GM15510 (cell line): ENCODE results near the gene PROZ.

Experiments
- POLR2A ChIP-seq: IDR thresholded peaks from 3 replicates; pipeline ENCODE4 v1.6.1; 2011; ENCODE audit warnings: borderline replicate concordance; ENCODE audit not compliant: insufficient read length; ENCODE audit errors: extremely low read depth

Gene PROZ

GRCh38 chr13:113207890-113208420, 49.5 kb downstream of the PROZ start:
- TF ChIP-seq POLR2A = no peak

GRCh38 chr13:113208421-113209335, 50.2 kb downstream of the PROZ start, which contains the start of gene PCID2:
PCID2 (minus strand) TSS chr13:113208669; CDS start chr13:113208634, 35 bp downstream.
- peak; percentile 91 for TF ChIP-seq POLR2A

- TF ChIP-seq POLR2A = peak; percentile 52
These were observed 50.9 kb downstream of the PROZ start, which contains the start of gene CUL4A for GRCh38 chr13:113209336-113209758. CUL4A (plus strand) TSS chr13:113209613; CDS start chr13:113209628, 15 bp downstream.

DNA sequence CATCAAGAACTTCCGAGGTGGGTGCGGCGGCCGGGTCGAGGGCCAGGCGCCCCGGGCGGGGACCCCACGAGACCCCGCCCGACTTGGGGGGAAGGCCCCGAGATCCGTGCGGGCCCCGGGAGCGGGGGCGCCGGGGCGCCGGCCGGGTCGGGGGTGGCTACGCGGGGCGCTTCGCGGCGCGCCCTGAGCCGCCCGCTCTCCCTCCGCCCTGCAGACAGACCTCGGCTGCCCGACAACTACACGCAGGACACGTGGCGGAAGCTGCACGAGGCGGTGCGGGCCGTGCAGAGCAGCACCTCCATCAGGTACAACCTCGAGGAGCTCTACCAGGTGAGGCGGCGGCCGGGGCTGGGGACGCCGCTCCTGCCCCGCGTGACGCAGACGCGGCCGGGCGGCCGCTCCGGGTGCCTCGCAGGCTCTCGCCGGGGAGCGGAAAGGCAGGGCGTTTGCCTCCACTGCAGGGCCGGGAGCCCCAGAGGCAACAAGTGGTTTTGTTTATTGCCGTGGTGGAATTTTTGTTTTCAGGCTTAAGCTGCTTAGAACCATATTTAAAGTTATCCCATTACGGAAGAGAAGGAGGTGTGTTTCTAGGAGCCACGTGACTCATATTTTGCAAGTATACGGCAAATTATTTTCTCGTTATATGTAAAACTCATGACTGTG, 51.4 kb downstream of the PROZ start:
- TF ChIP-seq POLR2A = peak; percentile 3

DNA sequence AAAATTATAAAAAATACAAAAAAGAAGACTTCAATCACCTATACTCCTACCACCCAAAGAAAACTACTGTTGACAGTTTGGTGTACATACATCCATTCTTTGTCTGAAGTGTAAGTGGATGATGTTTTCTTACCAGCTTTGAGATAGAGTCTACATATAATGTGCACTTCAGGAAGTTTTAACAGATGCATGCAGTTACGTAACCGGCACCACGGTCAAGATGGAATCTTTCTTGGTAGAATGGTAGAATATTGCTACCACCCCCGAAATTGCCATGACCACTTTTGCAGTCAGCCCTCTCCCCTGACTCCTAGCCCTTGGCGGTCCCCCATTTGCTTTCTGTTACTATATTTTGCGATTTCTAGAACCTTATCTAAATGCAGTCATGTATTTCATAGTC, 52.4 kb downstream of the PROZ start:
- no peak for TF ChIP-seq POLR2A

- no peak for TF ChIP-seq POLR2A
These were observed 53.3 kb downstream of the PROZ start for GRCh38 chr13:113211774-113212173.

DNA sequence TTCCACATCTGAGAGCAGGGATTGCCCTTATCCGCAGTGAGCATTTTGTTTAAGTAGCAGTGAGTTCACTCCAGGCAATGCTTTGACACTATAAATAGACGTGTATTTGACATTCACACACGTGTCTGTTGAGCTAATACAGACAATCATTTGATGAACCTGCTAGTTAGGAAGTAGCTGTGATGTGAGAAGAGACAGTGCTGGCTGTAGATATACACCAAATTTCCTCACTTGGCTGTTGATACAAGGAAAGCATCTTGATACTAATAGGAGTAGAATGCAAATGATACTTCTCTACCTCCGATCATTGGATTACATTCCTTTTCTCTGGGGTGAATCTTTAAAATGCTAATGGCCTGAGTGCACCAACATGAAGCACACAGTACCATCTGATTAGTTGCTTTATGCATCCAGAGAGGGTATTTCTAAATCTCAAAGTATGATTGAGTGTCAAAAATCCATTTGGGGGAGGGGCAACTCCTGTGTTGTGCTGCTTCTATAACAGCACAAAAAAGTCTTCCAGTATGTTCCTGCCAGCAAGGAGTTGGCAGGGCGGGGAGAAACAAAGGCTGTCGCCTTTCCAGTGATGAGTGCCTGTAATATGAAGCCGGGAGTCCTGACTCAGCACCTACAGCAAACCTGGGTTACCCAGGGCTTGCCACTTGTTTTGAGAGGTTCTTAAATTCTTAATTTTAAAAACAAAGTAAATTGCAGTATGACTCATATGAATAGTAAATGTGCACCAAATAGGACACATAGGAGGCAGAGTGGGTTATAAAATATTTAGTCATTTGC, 58.0 kb downstream of the PROZ start:
- TF ChIP-seq POLR2A = no peak

- no peak for TF ChIP-seq POLR2A
These were observed 60.1 kb downstream of the PROZ start for GRCh38 chr13:113218586-113218985.

DNA sequence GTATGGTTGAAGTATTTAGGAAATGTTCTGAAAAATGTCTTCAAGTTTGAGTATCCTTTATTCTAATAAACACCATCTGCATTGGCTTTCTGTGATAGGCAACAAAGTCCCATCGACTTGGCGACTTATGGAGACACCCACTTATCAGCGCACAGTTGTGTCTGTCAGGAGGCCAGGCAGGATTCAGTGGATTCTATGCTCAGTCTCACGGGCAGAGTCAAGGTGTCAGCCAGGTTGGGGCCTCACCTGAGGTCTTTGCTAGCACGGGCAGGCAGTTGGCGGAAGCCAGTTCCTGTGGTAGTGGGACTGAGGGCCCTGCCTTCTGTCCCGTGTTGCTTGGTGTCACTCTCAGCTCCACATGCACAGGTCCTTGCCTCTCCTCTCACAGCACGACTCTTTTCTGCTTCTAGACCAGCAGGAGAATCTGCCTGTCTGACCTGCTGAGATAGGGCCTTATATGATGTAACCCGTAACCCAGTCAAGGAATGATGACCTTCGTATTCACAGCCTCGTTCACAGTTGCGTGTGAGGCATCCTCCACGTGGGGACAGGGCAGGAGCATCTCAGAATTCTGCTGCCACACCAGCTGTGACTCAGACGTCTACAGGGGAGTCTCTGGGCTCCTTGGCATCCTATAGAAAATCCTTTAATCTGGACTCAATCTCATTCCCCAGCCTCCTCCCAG, 61.0 kb downstream of the PROZ start:
- no peak for TF ChIP-seq POLR2A

DNA sequence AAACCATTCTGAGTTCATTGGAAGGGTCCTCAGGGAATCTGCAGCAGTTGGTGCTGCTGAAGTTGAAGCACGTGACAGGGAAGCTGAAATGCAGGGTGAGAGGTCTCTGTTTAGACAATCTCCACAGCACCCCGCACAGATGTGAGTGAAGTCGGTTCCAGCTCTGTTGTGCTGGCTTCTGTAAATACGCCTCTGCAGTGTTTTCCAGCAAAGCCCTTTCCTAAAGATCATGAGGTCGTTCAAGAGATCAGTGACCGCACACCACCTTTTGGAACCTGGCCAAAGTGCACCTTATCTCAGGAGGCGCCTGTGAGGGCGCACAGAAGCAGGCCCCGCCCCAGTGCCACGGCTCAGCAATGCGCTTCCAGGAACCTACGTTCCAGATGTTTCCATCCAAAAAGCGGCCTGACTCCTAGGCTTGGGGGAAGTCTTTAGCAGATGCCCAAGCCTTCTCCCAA, 61.7 kb downstream of the PROZ start:
- no peak for TF ChIP-seq POLR2A

DNA sequence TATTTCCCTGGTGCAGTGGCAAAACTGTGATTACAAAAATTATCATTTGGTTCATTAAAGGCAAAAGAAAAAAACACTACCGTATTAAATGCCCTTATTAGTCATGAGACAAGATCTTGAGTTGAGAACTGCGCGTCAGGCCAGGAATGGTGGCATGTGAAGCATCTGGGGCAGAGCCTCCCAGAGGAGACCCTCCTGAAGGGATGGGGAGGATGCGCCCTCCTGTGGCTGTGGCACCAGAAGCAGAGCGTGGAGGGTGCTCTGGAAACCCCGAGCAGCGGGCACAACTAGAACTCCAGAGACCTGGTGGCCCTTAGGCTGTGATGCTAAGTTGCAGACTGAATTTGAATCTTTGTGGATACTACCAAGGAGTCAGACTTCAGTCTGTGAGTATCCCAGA, 62.4 kb downstream of the PROZ start:
- no peak for TF ChIP-seq POLR2A
